Measurements from ENCODE around the gene ZCWPW1. TPM values are rescaled to one million over a fixed set of nuclear protein-coding genes. Genes with fewer than 3 reads are reported as not detected.

ZCWPW1 gene
- total and polyA plus RNA-seq, 2 donors (not counting 1 experiment from before 2014, with no cell fraction given), result 1.1 to 2.8 TPM

- Histone ChIP-seq H3K27ac (ENCODE audit: insufficient read depth, low read length) (no peak overlapping the region), H3K27me3 (ENCODE audit: control insufficient read depth, insufficient read depth, low read length) (no peaks in the 10 kb centered on the region)
- no peak for TF ChIP-seq CTCF (conservative IDR thresholded peaks at IDR 0.05 in 1 of 2, IDR thresholded peaks at IDR 0.05 in 1 of 2; ENCODE audit: low read depth in 1 of 2, low read length in 2 of 2)
Measured at GRCh38 chr7:100433592-100434296, 5.2 kb upstream of the ZCWPW1 start.

GRCh38 chr7:100433276-100433591 is 4.7 kb upstream of the ZCWPW1 start:
- H3K36me3 ChIP-seq (ENCODE audit: control insufficient read depth, insufficient read depth, low read length), result peaks cover 15% of the 10 kb centered on the region
- no peak for TF ChIP-seq CTCF (conservative IDR thresholded peaks at IDR 0.05 in 1 of 2, IDR thresholded peaks at IDR 0.05 in 1 of 2; ENCODE audit: low read depth in 1 of 2, low read length in 2 of 2)
- no peak for DNase-seq (ENCODE audit: low read depth in 2 of 2)
- H3K27ac ChIP-seq (ENCODE audit: insufficient read depth, low read length), result no peak overlapping the region
- H3K9me3 ChIP-seq (ENCODE audit: control insufficient read depth, insufficient read depth, low read depth, low read length), result no peaks in the 10 kb centered on the region
- no peaks in the 10 kb centered on the region for H3K27me3 ChIP-seq (ENCODE audit: control insufficient read depth, insufficient read depth, low read length)
- H3K9ac ChIP-seq (ENCODE audit: insufficient read depth, low read length), result no peak overlapping the region
- no peak overlapping the region for H3K4me3 ChIP-seq (replicated peaks in 1 of 4; ENCODE audit: control extremely low read depth in 1 of 4, insufficient read depth in 1 of 4, low read depth in 3 of 4, low read length in 4 of 4)
- peaks cover 6% of the 10 kb centered on the region for H3K4me1 ChIP-seq (ENCODE audit: control insufficient read depth, extremely low read depth, insufficient read depth, low read length)
- H3K79me2 ChIP-seq (ENCODE audit: control insufficient read depth, insufficient read depth, low read length), result peaks cover 51% of the 10 kb centered on the region
- no peaks in the 10 kb centered on the region for H4K20me1 ChIP-seq (ENCODE audit: control insufficient read depth, extremely low read depth, insufficient read depth, low read length)
- H3K4me2 ChIP-seq (ENCODE audit: extremely low read depth, insufficient read depth, low read length), result no peak overlapping the region
- no peak overlapping the region for H2AFZ ChIP-seq (ENCODE audit: low read length)

More at GRCh38 chr7:100433592-100434296, 5.2 kb upstream of the ZCWPW1 start:
- H3K4me1 ChIP-seq (ENCODE audit: control insufficient read depth, extremely low read depth, insufficient read depth, low read length), result peaks cover 6% of the 10 kb centered on the region
- H2AFZ ChIP-seq (ENCODE audit: low read length), result no peak overlapping the region
- H3K9me3 ChIP-seq (ENCODE audit: control insufficient read depth, insufficient read depth, low read depth, low read length), result no peaks in the 10 kb centered on the region
- peaks cover 51% of the 10 kb centered on the region for H3K79me2 ChIP-seq (ENCODE audit: control insufficient read depth, insufficient read depth, low read length)
- H3K4me3 ChIP-seq (replicated peaks in 1 of 4; ENCODE audit: control extremely low read depth in 1 of 4, insufficient read depth in 1 of 4, low read depth in 3 of 4, low read length in 4 of 4), result no peak overlapping the region
- H4K20me1 ChIP-seq (ENCODE audit: control insufficient read depth, extremely low read depth, insufficient read depth, low read length), result no peaks in the 10 kb centered on the region
- DNase-seq (ENCODE audit: low read depth in 2 of 2), result no peak
- no peak overlapping the region for H3K4me2 ChIP-seq (ENCODE audit: extremely low read depth, insufficient read depth, low read length)
- no peak overlapping the region for H3K9ac ChIP-seq (ENCODE audit: insufficient read depth, low read length)
- H3K36me3 ChIP-seq (ENCODE audit: control insufficient read depth, insufficient read depth, low read length), result peaks cover 15% of the 10 kb centered on the region

- no peak overlapping the region for H3K27ac ChIP-seq (ENCODE audit: insufficient read depth, low read length)
- peaks cover 6% of the 10 kb centered on the region for H3K4me1 ChIP-seq (ENCODE audit: control insufficient read depth, extremely low read depth, insufficient read depth, low read length)
- H3K9ac ChIP-seq (ENCODE audit: insufficient read depth, low read length), result no peak overlapping the region
- no peak overlapping the region for H2AFZ ChIP-seq (ENCODE audit: low read length)
- DNase-seq (ENCODE audit: low read depth in 2 of 2), result no peak
- no peak overlapping the region for H3K4me2 ChIP-seq (ENCODE audit: extremely low read depth, insufficient read depth, low read length)
- TF ChIP-seq EZH2 (IDR thresholded peaks at IDR 0.05; ENCODE audit: low read length, missing control alignments) (no peak), CTCF (conservative IDR thresholded peaks at IDR 0.05 in 1 of 2, IDR thresholded peaks at IDR 0.05 in 1 of 2; ENCODE audit: low read depth in 1 of 2, low read length in 2 of 2) (no peak)
- H3K27me3 ChIP-seq (ENCODE audit: control insufficient read depth, insufficient read depth, low read length), result no peaks in the 10 kb centered on the region
- no peaks in the 10 kb centered on the region for H4K20me1 ChIP-seq (ENCODE audit: control insufficient read depth, extremely low read depth, insufficient read depth, low read length)
- H3K36me3 ChIP-seq (ENCODE audit: control insufficient read depth, insufficient read depth, low read length), result peaks cover 15% of the 10 kb centered on the region
- peaks cover 51% of the 10 kb centered on the region for H3K79me2 ChIP-seq (ENCODE audit: control insufficient read depth, insufficient read depth, low read length)
- peak overlapping the region in 1 of 4 experiments; percentile 14 for H3K4me3 ChIP-seq (replicated peaks in 1 of 4; ENCODE audit: control extremely low read depth in 1 of 4, insufficient read depth in 1 of 4, low read depth in 3 of 4, low read length in 4 of 4)
- no peaks in the 10 kb centered on the region for H3K9me3 ChIP-seq (ENCODE audit: control insufficient read depth, insufficient read depth, low read depth, low read length)
Measured at GRCh38 chr7:100432621-100433275, 4.2 kb upstream of the ZCWPW1 start.
